HG03135 (cell line): ENCODE measurements around the gene USP15.
"Not testable (repeated sequence)": the region's sequence is repeated elsewhere in the genome, so short reads cannot be mapped to it uniquely, and the experiment has no call there.

Experiments
- ATAC-seq: cut with Tn5 transposase; IDR thresholded peaks from one replicate; pipeline ENCODE4 v1.9.1; 2021; ENCODE audit warnings: mild to moderate bottlenecking, moderate library complexity; ENCODE audit not compliant: unreplicated experiment

USP15 gene

DNA sequence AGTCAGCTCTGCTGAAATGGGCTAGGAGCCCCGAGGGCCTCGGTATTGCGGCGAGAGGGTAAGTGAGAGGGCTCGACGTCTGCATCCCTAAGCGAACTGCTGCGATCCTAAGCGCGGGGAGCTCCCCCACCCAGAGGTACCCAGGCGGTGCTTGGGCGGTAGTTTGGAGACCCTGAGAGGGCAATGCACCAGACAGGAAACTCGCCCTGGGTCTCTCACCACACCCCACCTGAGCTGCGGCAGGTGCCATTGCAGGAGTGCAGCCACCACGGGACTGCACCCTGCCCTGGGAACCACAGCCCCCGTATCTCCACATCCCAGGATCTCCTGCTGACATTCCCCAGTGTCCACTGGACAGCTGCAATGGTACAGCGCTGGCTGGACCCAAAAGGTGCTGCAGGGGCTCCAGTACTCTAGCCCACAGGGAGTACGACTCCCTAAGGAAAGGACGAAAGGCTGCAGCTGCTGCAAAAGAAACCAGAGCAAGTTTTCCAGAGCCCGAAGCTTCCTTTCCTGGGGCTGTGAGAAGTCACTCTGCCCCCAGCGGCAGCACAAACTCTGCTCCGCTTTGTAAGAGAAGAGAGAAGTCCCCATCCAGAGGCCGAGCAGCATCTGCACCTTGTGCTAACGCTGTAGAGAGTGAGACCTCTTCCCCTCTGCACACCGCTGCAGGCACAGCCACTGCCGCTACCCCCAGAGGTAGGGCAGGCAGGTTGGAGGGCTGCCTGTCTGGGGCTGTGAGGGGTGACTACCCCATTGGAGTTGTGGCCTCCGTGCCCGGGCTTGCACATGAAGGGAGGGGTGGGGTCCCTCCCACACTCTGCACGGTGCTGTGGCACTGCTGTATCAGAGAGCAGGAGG lies 175.3 kb downstream of the USP15 start:
- ATAC-seq = no peak

DNA sequence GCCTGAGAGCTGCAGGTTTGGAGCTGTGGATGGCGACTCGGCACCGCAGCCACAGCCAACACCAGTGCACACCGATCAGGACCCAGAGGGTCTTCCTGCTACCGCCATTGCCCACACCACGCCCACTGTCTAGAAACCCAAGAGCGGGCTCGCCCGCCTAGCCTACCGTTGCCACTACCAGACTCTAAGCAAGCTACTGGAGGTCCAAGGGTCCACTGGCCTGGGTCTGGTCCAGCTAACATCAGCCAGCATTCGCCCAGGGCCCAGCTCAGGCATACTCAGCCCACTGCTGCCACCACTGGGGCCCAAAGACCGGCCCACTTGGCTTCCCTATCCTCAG lies 175.9 kb downstream of the USP15 start:
- ATAC-seq = no peak

DNA sequence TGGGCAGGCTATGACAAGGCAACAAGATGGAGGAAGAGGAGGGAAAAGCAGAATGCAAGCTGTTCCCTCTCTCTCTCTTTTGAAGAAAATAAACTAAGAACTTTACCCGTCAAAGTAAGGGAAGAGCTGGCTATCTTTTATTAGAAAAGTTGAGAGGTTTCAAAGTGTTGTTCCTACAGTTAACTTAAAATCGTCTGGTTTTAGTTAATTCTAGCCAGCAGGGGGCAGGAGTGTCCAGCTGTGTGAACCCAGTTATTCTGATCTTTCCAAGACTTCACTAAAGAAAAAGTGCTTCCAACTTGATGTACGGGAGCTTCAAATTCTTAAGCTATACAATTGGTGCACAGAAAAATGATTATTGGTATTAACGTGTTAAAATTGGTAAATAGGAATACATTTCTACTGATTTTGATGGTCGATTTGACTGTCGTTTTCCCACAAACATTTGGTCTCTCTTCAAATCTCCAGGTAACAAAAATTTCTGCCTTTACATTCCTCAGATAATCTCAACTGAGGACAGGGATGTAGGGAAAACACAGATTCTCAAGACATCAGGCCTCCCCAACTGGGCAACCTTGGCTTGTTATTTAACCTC lies 178.0 kb downstream of the USP15 start:
- ATAC-seq = no peak

DNA sequence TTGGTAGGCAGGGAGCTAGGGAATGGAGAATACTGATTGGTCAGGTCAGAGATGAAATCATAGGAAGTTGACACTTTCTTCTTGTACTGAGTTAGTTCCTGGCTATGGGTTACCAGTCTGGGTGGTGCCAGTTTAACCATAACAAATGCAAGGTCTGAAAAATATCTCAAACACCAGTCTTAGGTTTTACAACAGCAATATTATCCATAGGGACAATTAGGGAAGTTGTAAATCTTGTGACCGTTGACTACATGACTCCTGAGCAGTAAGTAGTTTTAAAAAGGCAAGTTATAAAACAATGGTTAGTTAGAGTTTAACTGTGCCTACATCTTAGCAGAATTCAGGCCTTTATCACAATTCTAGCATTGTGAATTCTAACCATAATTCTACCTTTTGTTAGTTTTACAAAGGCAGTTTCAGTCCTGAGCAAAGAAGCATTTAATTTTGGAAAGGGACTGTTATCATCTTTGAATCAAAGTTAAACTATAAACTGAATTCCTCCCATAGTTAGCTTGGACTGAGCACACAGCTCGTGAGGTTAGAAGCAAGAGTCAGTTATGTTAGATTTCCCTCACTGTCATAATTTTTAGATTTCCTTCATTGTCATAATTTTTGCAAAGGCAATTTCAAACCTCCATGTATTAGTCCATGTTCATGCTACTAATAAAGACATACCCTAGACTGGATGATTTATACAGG lies 186.7 kb downstream of the USP15 start:
- no peak for ATAC-seq

DNA sequence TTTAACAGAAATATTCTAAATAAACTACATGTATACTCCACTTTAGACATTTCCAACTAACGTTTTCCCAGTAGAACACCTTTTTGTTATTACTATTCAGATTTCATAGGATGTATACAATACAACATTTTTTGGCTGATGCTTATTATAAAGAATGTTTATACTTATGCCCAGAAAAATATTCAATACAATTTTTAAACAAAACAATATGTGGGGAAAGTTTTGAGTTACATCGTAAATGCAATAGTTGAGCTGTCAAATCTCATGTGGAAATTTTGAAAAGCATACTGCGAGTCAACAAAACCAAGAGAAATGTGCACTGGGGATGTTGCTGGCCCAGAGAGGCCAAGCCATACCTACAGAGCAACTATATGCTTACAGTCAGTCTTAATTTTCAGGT lies 188.2 kb downstream of the USP15 start:
- no peak for ATAC-seq

DNA sequence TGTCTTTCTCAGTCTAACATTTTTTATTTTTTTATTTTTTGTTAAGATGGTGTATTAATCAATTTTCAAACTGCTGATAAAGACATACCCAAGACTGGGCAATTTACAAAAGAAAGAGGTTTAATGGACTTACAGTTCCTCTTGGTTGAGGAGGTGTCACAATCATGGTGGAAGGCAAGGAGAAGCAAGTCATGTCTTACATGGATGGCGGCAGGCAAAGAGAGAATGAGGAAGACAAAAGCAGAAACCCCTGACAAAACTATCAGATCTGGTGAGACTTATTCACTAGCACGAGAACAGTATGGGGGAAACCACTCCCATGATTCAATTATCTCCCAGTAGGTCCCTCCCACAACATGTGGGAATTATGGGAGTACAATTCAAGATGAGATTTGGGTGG lies 195.2 kb downstream of the USP15 start:
- ATAC-seq = not testable (repeated sequence)

DNA sequence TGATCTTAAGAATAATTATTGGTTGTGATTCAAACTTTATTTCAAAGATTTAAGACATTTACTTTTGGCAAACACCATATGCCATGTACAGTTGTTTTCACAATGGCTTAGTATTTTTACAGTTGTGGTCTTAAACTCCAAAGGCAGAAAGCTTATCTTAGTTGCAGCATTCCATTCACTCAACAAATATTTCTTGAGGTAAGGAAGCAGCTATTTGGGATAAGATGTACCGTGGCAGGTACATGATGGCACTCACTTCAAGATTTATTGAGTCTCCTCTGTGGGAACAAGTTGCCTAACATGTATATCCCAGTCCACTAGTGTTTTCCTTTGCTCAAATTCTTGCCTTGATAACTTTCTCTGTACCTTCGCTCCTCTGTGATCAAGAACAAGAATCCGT lies 198.4 kb downstream of the USP15 start:
- ATAC-seq = no peak

DNA sequence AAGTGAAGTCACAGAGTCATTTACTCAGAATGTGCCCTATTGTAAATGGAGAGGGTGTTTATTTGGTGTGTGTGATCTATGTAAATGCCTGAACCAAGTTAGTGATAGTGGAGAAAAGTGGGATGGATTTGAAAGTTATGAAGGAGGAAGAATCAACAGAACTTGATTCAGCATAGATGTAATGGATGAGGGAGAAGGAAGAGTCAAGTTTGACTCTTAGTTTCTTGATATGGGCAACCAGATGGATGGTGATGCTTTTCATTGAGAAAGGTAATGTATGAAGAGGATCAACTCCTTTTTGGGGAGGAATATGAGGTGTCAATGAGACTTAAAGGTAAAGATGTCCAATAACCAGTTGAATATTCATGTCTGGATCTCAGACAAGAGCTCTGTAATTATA lies 199.8 kb downstream of the USP15 start:
- ATAC-seq = no peak

DNA sequence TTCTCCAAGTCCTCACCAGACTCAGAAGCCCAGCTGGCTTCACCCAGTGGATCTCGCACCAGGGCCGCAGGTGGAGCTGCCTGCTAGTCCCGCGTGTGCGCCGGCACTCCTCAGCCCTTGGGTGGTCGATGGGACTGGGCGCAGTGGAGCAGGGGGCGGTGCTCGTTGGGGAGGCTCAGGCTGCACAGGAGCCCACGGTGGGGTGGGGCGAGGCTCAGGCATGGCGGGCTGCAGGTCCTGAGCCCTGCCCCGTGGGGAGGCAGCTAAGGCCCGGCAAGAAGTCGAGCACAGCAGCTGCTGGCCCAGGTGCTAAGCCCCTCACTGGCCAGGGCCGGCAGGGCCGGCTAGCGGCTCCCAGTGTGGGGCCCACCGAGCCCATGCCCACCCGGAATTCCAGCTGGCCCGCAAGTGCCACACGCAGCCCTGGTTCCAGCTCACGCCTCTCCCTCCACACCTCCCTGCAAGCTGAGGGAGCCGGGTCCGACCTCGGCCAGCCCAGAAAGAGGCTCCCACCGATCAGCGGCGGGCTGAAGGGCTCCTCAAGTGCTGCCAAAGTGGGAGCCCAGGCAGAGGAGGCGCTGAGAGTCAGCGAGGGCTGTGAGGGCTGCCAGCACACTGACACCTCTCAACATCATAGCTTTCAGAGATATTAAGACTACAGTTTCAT lies 201.1 kb downstream of the USP15 start:
- ATAC-seq = not testable (repeated sequence)

DNA sequence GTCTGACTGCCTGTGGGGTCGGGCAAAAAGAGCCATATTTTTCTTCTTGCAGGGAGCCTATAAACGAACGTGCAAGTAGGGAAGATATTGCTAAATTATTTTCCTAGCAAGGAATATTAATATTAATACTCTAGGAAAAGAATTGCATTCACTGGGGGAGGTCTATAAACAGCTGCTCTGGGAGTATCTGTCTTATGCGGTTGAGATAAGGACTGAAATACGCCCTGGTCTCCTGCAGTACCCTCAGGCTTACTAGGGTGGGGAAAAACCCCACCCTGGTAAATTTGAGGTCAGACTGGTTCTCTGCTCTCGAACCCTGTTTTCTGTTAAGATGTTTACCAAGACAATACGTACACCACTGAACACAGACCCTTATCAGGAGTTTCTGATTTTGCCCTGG lies 203.0 kb downstream of the USP15 start:
- not testable (repeated sequence) for ATAC-seq
